Cardiac septum (tissue), 1 donor: ENCODE measurements around the gene TFF2. TPM values are rescaled to one million over a fixed set of nuclear protein-coding genes. Genes with fewer than 3 reads are reported as not detected.
A peak's percentile ranks its signal among the peaks of the same experiment; 100 is the strongest.

Source experiments
- DNase-seq: peaks from one replicate; pipeline ENCODE4 v3.0.0-alpha.2; 2020; ENCODE audit warnings: low spot score
- intact Hi-C: fragments of 100-400 bp; cut with DNase I; formaldehyde crosslinking; loops from one replicate; pipeline ENCODE4 v1.14.0; 2022
- total RNA-seq: library from RNA; stranded (reverse); fragmentation: NEBNext Ultra II Directional; extraction: Animal tissue kit (Norgen Biotek cat#: 25700); gene quantifications from one replicate; pipeline ENCODE4 v1.2.1, GENCODE V29; 2021
- donor health status: DM: no; HTN: no; CAD: no.

Gene TFF2
- total RNA-seq, 1 donor from 2014 or later: not detected

DNA sequence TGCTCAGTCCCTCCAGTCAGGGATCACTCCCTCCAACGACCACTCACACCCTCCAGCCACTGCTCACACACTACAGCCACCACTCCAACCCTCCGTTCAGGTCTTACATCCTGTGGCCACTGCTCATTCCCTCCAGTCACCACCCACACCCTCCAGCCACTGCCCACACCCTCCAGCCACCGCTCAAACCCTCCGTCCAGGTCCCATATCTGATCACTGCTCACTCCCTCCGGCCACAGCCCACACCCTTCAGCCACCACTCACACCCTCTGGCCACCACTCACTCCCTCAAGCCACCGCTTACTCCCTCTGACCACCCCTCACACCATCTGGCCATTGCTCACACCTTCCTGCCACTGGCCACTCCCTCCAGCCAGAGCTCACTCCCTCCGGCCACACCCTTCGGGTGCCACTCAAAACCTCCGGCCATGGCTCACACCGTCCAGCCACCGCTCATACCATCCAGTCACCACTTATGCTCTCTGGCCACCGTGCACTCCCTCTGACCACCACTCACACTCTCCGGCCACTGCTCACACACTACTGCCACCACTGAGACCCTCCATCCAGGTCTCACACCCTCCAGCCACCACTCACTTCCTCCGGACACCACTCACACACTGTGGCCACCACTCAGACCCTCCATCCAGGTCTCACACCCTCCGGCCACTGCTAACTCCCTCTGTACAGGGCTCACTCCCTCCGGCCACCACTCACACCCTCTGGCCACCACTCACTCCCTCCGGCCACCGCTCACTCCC, 20.3 kb upstream of the TFF2 start:
- intact Hi-C loops: no loop called here
- DNase-seq: no peak

DNA sequence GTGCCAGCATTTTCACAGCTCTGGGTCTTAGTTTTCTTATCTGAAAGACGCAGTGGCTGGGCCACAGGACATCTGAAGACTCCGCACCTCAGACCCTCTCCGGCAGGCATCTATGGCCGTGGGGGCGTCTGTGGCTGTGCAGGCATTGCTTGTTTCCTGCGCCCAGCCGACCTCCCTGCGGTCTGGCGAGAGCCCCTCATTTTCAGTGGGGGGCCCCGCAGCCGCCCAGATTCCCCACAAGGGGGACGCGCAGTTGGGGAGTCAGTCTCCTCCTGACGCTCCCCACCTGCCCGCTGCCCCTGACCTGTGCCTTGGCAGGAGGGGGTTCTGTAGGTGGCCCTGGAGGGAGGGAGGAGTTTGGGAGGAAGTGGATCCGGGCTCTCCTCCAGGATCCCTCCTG, 19.0 kb upstream of the TFF2 start:
- intact Hi-C loops: no loop called here
- no peak for DNase-seq

DNA sequence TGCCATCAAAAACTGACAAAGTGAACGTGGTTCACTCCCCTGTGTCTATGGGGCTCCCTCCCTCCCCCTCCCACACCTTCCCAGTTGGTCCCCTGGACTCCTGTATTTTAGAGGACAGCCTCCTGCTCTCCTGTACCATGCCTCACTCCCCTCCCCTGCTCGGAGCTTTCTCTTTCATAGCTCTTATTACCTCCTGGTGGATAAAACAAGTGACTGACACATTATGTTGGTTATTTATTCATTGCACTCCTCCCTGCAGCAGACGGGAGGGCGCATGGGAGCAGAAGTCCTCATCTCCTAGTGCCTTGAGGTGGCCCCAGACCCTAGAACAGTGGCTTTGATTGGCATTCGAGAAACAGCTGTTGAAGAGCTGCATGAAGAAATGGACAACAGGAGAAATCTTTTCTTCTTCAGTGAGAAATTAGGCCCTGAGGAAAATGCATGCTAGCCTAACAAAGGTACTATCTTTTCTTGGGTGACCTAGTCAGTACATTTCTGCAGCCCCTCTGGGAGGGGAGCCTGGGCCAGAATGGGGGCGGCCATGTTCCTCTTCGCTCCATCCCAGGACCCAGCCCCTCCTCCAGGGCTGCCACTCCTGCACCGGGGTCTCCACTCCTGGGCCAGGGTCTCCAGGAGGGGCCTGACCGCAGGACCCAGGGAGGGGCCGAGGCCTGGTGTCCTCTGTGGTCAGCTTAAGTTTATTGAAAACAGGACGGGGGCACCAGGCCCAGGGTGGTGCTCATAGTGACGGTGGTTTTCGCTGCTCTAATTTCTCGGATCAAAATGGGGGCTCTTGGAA, 16.8 kb upstream of the TFF2 start:
- no peak for DNase-seq
- intact Hi-C loops: no loop called here

DNA sequence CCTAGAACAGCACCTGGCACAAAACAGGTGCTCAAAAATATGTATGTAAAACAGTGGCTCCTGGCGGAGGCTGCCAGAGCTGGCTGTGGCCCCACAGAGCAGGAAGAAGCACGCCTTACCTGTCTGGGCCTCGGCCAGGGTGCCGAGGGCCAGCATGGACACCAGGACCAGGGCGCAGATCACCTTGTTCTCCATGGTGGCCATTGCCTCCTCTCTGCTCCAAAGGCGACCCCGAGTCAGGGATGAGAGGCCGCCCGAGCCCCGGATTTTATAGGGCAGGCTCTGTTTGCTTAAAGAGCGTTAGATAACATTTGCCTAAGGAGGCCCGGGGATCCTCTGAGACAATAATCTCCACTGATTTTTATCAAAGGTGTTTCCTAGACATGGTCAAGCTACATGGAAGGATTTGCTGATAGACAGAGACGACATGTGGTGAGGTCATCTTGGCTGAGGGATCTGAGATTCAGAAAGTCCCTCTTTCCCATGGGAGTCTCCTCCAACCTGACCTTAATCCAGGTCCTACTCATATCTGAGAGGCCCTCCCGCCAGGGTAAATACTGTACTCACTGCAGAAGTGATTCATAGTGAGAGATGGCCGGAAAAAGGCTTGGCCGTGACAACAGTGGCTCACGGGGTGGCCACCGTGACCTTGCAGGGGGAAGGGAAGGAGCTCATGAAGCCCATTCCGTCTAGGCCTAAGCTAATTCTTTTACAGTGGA, 15.7 kb upstream of the TFF2 start, which contains the start of gene TFF1:
Gene TFF1, minus strand, starts transcription at position 244 of the 719 bp plus-strand sequence. Its CDS starts 40 bp downstream, at position 204.
- no peak for DNase-seq
- intact Hi-C loops: no loop called here

- intact Hi-C loops: no loop called here
- DNase-seq: no peak
Measured at GRCh38 chr21:42365770-42366169, 15.0 kb upstream of the TFF2 start.

- intact Hi-C loops: no loop called here
- no peak for DNase-seq
Measured at GRCh38 chr21:42364304-42364865, 13.6 kb upstream of the TFF2 start.

DNA sequence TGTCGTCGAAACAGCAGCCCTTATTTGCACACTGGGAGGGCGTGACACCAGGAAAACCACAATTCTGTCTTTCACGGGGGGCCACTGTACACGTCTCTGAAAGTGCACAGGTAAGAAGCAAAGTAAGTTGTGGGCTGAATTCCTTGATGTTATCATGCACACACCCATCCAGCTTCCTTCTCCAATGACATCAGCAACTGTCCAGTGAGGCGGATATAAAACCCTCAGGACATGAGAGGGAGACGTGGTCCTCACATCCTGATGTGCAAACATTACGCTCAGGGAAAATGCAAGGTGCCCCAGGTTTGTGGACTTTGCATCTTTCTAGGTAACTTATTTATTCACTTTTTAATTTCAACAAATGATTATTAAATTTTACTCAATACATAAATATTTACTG, 12.5 kb upstream of the TFF2 start:
- no peak for DNase-seq
- intact Hi-C loops: no loop called here

GRCh38 chr21:42362700-42363099, 11.9 kb upstream of the TFF2 start:
- intact Hi-C loops: no loop called here
- DNase-seq: no peak

DNA sequence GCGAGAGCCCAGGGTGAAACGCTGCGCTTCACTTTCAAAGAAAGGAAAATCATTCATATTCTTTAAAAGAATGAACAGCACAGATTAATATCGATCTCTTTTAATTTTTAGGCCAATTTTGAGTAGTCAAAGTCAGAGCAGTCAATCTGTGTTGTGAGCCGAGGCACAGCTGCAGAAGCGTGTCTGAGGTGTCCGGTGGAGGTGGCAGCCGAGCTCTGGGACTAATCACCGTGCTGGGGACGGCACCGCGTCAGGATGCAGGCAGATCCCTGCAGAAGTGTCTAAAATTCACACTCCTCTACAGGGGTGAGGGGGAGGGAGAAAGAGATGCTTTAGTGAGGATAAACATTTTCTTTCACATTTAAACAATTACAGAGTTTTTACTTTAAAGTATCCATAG, 11.4 kb upstream of the TFF2 start:
- no peak for DNase-seq
- intact Hi-C loops: no loop called here

- intact Hi-C loops: no loop called here
- no peak for DNase-seq
Measured at GRCh38 chr21:42361286-42361685, 10.5 kb upstream of the TFF2 start.

- no peak for DNase-seq
- intact Hi-C loops: no loop called here
Measured at GRCh38 chr21:42360317-42360716, 9.5 kb upstream of the TFF2 start.

DNA sequence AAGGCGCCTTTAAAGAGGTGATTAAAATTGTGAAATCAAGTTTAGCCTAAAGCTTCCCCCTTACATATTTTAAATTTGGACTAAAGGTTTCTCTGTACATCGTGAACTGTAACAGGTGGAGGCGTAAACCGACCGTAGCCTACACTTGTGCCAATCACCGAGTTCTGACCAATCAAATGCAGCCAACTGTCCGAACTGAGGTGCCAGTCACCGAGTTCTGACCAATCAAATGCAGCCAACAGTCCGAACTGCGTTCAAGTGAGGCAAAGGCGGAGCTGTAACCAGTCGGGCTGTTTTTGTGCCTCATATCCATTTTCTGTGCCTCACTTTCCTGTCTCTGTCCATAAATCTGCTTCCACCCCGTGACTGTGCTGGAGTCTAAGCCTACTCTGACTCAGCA, 8.1 kb upstream of the TFF2 start:
- DNase-seq: no peak
- intact Hi-C loops: no loop called here

DNA sequence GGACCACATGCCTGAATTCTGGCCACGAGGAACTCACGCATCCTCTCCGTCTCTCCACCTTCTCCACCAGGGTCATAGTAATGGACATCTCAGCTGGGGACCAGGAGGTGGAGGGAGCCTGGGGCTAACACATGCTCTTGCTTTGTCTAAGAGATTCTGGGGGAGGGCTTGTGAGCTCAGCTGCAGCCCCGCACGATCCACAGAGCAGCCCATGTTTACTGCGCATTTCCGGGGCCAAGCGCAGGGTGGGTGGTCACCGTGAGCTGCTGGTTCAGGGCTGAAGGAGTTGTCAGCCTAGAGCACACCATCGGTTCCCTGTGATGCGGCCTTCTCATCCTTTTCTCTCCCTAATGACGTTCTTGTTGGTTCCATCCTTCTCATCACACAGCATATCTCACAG, 7.5 kb upstream of the TFF2 start:
- DNase-seq: no peak
- intact Hi-C loops: no loop called here

GRCh38 chr21:42357307-42357706, 6.5 kb upstream of the TFF2 start:
- DNase-seq: no peak
- intact Hi-C loops: no loop called here

DNA sequence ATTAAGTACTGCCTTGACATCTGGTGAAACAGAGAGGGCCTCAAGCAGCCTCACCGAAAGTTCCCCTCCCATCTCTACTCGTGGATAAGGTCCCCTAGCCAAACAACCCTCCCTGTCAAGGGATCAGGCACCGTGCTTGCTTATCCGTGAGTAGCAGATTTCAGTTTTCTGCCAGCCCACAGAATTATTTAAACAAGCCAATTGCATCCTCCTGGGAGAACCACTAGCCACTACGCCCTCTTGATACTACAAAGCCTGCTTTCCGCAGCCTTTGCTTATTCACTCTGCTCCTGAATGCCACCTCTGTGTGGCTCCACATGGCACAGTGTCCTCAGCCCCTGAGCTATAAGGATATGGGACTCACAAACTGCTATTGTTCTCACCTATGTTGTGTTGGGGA, 5.9 kb upstream of the TFF2 start:
- intact Hi-C loops: no loop called here
- peak; percentile 9 for DNase-seq

GRCh38 chr21:42356046-42356445, 5.3 kb upstream of the TFF2 start:
- no peak for DNase-seq
- intact Hi-C loops: no loop called here

DNA sequence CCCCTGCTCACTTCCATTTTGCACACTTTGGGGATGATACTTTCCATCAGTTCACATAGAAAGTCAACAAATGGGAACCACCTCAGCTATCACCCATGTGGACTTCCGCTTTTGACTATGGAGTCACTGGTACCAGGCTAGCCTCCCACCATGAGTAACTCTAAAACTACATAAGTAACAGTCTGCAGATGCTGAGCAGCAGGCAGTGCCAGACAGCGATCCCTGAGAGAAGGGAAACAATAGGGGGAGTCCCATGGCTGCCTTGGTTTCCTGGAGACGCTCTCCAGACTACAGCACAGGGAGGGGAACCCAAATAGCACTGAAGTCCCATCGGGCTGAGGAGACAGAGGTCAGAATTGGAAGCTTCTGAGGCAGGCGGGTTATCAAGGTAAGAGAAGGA, 2.8 kb upstream of the TFF2 start:
- DNase-seq: no peak
- intact Hi-C loops: no loop called here

DNA sequence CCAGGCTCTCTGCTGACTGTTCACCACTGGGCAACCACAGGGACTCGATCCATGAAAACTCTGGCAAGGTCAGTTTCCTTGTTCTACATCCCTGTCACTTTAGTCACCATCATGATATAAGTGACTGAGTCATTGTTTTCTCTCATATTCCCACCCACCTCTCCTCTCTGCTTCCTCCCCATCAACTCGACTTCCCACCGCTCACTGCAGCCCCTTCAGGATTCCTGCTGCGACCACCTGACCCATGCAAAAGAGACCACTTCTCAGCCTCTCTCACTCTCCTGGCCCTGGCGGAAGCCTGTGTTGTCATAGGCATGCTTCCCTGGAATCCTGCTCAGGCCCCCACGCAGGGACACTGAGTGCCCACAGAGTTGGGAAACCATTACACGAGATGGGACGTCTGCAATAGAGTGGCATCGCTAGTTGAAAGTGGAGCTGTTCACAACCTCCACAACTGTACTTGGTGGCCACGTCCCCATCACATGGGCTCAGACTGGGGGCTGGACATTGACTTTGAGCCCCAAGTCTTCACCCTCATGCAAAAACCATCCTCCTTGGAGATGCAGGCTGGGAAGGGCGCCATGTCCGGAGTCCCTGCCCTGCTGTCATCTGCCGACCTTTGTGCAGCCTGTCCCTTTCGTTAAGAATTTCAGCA, 1.8 kb upstream of the TFF2 start:
- intact Hi-C loops: no loop called here
- no peak for DNase-seq

DNA sequence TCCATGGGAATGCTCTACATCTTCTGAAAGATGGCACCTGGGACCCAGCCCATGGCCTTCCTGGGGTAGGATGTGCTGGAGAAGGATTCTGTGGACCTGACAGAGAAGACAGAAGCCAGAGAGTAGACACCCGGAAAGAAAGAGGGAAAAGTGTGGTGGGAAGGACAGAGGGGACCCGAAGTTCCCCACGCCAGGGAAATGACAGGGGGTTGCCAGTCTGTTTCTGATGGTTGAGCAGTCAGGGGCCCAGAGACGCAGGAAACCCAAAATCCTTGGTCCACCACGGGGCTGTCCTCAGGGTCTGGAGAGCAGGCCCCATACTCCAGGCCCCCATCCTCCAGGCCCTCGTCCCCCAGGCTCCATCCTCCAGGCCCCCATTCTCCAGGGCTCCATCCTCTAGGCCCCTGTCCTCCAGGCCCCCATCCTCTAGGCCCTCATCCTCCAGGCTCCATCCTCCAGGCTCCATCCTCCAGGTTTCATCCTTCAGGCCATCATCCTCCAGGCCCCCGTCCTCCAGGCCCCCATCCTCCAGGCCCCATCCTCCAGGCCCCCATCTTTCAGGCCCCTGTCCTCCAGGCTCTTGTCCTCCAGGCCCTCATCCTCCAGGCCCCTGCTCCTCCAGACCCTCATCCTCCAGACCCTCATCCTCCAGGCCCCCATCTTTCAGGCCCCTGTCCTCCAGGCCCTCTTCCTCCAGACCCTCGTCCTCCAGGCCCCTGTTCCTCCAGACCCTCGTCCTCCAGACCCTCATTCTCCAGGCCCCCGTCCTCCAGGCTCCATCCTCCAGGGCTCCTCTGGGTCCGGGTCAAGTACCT, 1.0 kb upstream of the TFF2 start:
- intact Hi-C loops: no loop called here
- no peak for DNase-seq
